ENCODE measurements around the gene SMARCA4.

GRCh38 chr19:11014403-11014911, 53.6 kb downstream of the SMARCA4 start:
- TF ChIP-seq POLR2A (IDR thresholded peaks at IDR 0.05; ENCODE audit: low read length) (no peak), GATA1 (IDR thresholded peaks at IDR 0.05; ENCODE audit: low read depth, low read length) (no peak)
